Activated naive CD8-positive, alpha-beta T cell treated with anti-CD3 and anti-CD28 coated beads, Interleukin-2, amount 10 ng/mL, durations not matched to agents 7 days and 5 days (primary cell): ENCODE data around the gene CSAG3. TPM values are rescaled to one million over a fixed set of nuclear protein-coding genes. Genes with fewer than 3 reads are reported as not detected.
"Not testable (repeated sequence)": the region's sequence is repeated elsewhere in the genome, so short reads cannot be mapped to it uniquely, and the experiment has no call there.

Source experiments
- ATAC-seq: fragments of 150-1000 bp; cut with Tn5 transposase; one replicate; pipeline ENCODE4 v1.10.0; 2021; ENCODE audit warnings: low read depth, moderate library complexity
- POLR2A ChIA-PET: fragments of 350-600 bp; sonication (Branson Sonifier 250); formaldehyde crosslinking; loops from one replicate; lab custom pipeline; 2021; ENCODE audit warnings: antibody characterized with exemption; lab: Charles Lee
- DNase-seq: peaks from one replicate; pipeline ENCODE4 v3.0.0; 2021
- H3K27ac Mint-ChIP-seq: one replicate; pipeline ENCODE4 v1.8.0; 2022; ENCODE audit warnings: mild to moderate bottlenecking, mixed read lengths
- H3K27me3 Mint-ChIP-seq: one replicate; pipeline ENCODE4 v1.8.0; 2022; ENCODE audit warnings: mild to moderate bottlenecking, moderate library complexity, mixed read lengths
- H3K36me3 Mint-ChIP-seq: one replicate; pipeline ENCODE4 v1.8.0; 2021; ENCODE audit warnings: mild to moderate bottlenecking, mixed read lengths
- H3K4me1 Mint-ChIP-seq: one replicate; pipeline ENCODE4 v1.8.0; 2021; ENCODE audit warnings: mixed read lengths
- H3K4me3 Mint-ChIP-seq: one replicate; pipeline ENCODE4 v1.8.0; 2022; ENCODE audit warnings: mild to moderate bottlenecking, moderate library complexity, mixed read lengths
- H3K9me3 Mint-ChIP-seq: one replicate; pipeline ENCODE4 v1.8.0; 2021; ENCODE audit warnings: mixed read lengths
- total RNA-seq, 2 experiments: library from RNA; stranded (reverse); gene quantifications; one replicate each; pipeline ENCODE4 v1.2.3, GENCODE V29; 2021

Gene CSAG3
- not detected for total RNA-seq

DNA sequence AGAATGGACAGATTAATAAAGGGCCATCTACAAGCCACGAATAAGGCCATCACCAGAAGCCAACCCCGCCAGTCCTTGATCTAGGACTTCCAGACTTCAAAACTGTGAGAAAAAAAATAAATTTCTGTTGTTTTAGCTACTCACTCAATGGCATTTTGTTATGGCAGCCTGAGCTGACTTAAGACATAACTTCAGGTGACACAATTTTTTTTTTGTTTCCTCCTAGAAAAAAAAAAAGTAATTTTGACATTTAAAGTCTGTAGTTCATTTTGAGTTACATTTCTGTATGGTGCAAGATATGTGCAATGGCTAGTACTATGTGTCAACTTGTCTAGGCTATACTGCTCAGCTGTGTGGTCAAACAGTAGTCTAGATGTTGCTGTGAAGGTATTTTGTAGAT, at the start of gene CSAG3:
CSAG3 (plus strand) TSS at position 301 of the 400 bp plus-strand sequence.
- not testable (repeated sequence) for H3K27ac Mint-ChIP-seq

GRCh38 chrX:152713195-152713594, 45.8 kb upstream of the CSAG3 start:
- ATAC-seq, H3K9me3 Mint-ChIP-seq, H3K27me3 Mint-ChIP-seq, H3K27ac Mint-ChIP-seq, POLR2A ChIA-PET, H3K4me1 Mint-ChIP-seq, H3K36me3 Mint-ChIP-seq, DNase-seq, H3K4me3 Mint-ChIP-seq: not testable (repeated sequence)

More for the DNA sequence above, at the start of gene CSAG3:
- POLR2A ChIA-PET, H3K4me3 Mint-ChIP-seq, H3K36me3 Mint-ChIP-seq, H3K9me3 Mint-ChIP-seq, H3K27me3 Mint-ChIP-seq, DNase-seq, ATAC-seq, H3K4me1 Mint-ChIP-seq: not testable (repeated sequence)

- H3K9me3 Mint-ChIP-seq, H3K36me3 Mint-ChIP-seq, POLR2A ChIA-PET, H3K4me3 Mint-ChIP-seq, DNase-seq, H3K4me1 Mint-ChIP-seq, ATAC-seq, H3K27ac Mint-ChIP-seq, H3K27me3 Mint-ChIP-seq: not testable (repeated sequence)
Measured at GRCh38 chrX:152713815-152714787, 44.9 kb upstream of the CSAG3 start, which contains the start of gene MAGEA2B. Gene MAGEA2B (plus strand): TSS chrX:152714628. CDS start chrX:152717107, 2,479 bp downstream.

DNA sequence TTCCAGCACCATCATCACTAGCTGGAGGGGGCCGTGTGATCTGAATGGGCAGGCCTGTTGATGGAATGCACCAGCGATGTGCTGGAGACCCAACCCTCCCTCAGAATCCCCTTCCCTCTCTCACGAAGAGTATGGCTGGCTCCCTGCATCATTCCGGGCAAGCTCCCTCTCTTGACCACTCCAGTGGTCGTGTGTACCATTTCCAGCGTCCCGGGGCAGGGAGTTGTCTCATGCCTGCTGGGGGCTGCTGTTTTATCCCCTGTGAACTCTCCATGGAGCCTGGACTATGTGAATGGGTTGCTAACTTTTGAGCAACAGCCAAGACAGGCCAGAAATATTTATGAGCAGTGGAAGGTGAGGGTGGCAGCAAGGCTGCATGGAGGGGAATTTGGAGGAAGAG, 33.6 kb upstream of the CSAG3 start:
- POLR2A ChIA-PET, result no interaction called here
- Mint-ChIP-seq H3K36me3 (no peaks in the 10 kb centered on the region), H3K9me3 (no peaks in the 10 kb centered on the region)

DNA sequence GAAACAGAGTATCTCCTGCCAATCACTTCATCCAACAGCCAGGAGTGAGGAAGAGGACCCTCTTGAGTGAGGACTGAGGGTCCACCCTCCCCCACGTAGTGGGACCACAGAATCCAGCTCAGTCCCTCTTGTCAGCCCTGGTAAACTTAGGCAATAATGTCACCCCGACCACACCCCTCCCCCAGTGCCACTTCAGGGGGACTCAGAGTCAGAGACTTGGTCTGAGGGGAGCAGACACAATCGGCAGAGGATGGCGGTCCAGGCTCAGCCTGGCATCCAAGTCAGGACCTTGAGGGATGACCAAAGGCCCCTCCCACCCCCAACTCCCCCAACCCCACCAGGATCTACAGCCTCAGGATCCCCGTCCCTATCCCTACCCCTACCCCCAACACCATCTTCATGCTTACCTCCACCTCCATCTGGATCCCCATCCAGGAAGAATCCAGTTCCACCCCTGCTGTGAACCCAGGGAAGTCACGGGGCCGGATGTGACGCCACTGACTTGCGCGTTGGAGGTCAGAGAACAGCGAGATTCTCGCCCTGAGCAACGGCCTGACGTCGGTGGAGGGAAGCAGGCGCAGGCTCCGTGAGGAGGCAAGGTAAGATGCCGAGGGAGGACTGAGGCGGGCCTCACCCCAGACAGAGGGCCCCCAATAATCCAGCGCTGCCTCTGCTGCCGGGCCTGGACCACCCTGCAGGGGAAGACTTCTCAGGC, 25.6 kb upstream of the CSAG3 start, which contains the start of the genes CSAG1 and MAGEA12:
CSAG1 (minus strand) TSS at position 461 of the 715 bp plus-strand sequence. CDS start 1,261 bp downstream, outside the sequence.
MAGEA12 (plus strand) TSS at position 497 of the 715 bp plus-strand sequence. CDS start 2,405 bp downstream, outside the sequence.
- no peaks in the 10 kb centered on the region for H3K9me3 Mint-ChIP-seq
- H3K4me1 Mint-ChIP-seq, result no peaks in the 10 kb centered on the region
- no peak within 1 kb of the TSS for H3K4me3 Mint-ChIP-seq
- no peak for DNase-seq
- ATAC-seq, result no peak
- no peaks in the 10 kb centered on the region for H3K36me3 Mint-ChIP-seq
- H3K27me3 Mint-ChIP-seq, result peaks cover 6% of the 10 kb centered on the region
- no peak within 1 kb of the TSS for H3K27ac Mint-ChIP-seq
- POLR2A ChIA-PET, result no interaction called here

More for the DNA sequence above, 33.6 kb upstream of the CSAG3 start:
- ATAC-seq (no peak), DNase-seq (no peak)
- no peaks in the 10 kb centered on the region for H3K4me1 Mint-ChIP-seq
- no peak overlapping the region for H3K4me3 Mint-ChIP-seq
- no peak overlapping the region for H3K27ac Mint-ChIP-seq
- no peaks in the 10 kb centered on the region for H3K27me3 Mint-ChIP-seq

DNA sequence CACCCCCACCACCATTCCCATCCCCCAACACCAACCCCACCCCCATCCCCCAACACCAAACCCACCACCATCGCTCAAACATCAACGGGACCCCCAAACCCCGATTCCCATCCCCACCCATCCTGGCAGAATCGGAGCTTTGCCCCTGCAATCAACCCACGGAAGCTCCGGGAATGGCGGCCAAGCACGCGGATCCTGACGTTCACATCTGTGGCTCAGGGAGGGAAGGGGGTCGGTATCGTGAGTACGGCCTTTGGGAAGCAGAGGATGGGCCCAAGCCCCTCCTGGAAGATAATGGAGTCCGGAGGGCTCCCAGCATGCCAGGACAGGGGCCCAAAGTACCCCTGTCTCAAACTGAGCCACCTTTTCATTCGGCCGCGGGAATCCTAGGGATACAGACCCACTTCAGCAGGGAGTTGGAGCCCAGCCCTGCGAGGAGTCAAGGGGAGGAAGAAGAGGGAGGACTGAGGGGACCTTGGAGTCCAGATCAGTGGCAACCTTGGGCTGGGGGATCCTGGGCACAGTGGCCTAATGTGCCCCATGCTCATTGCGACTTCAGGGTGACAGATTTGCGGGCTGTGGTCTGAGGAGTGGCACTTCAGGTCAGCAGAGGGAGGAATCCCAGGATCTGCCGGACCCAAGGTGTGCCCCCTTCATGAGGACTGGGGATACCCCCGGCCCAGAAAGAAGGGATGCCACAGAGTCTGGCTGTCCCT, 24.7 kb upstream of the CSAG3 start:
- H3K36me3 Mint-ChIP-seq, DNase-seq, H3K4me1 Mint-ChIP-seq, H3K9me3 Mint-ChIP-seq, POLR2A ChIA-PET, ATAC-seq, H3K27me3 Mint-ChIP-seq, H3K4me3 Mint-ChIP-seq, H3K27ac Mint-ChIP-seq: not testable (repeated sequence)

DNA sequence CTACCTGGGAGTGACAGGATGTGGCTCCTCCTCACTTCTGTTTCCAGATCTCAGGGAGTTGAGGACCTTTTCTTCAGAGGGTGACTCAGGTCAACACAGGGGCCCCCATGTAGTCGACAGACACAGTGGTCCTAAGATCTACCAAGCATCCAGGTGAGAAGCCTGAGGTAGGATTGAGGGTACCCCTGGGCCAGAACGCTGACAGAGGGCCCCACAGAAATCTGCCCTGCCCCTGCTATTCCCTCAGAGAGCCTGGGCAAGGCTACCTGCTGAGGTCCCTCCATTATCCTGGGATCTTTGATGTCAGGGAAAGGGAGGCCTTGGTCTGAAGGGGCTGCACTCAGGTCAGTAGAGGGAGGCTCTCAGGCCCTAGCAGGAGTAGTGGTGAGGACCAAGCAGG, 23.9 kb upstream of the CSAG3 start:
- Mint-ChIP-seq H3K4me1 (no peaks in the 10 kb centered on the region), H3K36me3 (no peaks in the 10 kb centered on the region), H3K4me3 (no peak overlapping the region), H3K27me3 (peaks cover 6% of the 10 kb centered on the region), H3K27ac (no peak overlapping the region), H3K9me3 (no peaks in the 10 kb centered on the region)
- ATAC-seq, result no peak
- POLR2A ChIA-PET, result no interaction called here
- no peak for DNase-seq

- H3K27me3 Mint-ChIP-seq, result peaks cover 6% of the 10 kb centered on the region
- H3K27ac Mint-ChIP-seq, result no peak overlapping the region
- ATAC-seq (no peak), DNase-seq (no peak)
- H3K9me3 Mint-ChIP-seq, result no peaks in the 10 kb centered on the region
- no peak overlapping the region for H3K4me3 Mint-ChIP-seq
- POLR2A ChIA-PET, result no interaction called here
- no peaks in the 10 kb centered on the region for H3K36me3 Mint-ChIP-seq
- no peaks in the 10 kb centered on the region for H3K4me1 Mint-ChIP-seq
Measured at GRCh38 chrX:152735860-152736511, 23.0 kb upstream of the CSAG3 start.

DNA sequence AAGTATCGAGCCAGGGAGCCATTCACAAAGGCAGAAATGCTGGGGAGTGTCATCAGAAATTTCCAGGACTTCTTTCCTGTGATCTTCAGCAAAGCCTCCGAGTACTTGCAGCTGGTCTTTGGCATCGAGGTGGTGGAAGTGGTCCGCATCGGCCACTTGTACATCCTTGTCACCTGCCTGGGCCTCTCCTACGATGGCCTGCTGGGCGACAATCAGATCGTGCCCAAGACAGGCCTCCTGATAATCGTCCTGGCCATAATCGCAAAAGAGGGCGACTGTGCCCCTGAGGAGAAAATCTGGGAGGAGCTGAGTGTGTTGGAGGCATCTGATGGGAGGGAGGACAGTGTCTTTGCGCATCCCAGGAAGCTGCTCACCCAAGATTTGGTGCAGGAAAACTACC, 22.5 kb upstream of the CSAG3 start:
- ATAC-seq, H3K27me3 Mint-ChIP-seq, H3K27ac Mint-ChIP-seq, H3K4me1 Mint-ChIP-seq, H3K9me3 Mint-ChIP-seq, POLR2A ChIA-PET, H3K36me3 Mint-ChIP-seq, H3K4me3 Mint-ChIP-seq, DNase-seq: not testable (repeated sequence)

- no peaks in the 10 kb centered on the region for H3K36me3 Mint-ChIP-seq
- H3K27ac Mint-ChIP-seq, result no peak overlapping the region
- H3K4me1 Mint-ChIP-seq, result no peaks in the 10 kb centered on the region
- ATAC-seq (no peak), DNase-seq (no peak)
- H3K4me3 Mint-ChIP-seq, result no peak overlapping the region
- H3K9me3 Mint-ChIP-seq, result no peaks in the 10 kb centered on the region
- POLR2A ChIA-PET, result no interaction called here
- H3K27me3 Mint-ChIP-seq, result peaks cover 8% of the 10 kb centered on the region
Measured at GRCh38 chrX:152738560-152738959, 20.5 kb upstream of the CSAG3 start.

DNA sequence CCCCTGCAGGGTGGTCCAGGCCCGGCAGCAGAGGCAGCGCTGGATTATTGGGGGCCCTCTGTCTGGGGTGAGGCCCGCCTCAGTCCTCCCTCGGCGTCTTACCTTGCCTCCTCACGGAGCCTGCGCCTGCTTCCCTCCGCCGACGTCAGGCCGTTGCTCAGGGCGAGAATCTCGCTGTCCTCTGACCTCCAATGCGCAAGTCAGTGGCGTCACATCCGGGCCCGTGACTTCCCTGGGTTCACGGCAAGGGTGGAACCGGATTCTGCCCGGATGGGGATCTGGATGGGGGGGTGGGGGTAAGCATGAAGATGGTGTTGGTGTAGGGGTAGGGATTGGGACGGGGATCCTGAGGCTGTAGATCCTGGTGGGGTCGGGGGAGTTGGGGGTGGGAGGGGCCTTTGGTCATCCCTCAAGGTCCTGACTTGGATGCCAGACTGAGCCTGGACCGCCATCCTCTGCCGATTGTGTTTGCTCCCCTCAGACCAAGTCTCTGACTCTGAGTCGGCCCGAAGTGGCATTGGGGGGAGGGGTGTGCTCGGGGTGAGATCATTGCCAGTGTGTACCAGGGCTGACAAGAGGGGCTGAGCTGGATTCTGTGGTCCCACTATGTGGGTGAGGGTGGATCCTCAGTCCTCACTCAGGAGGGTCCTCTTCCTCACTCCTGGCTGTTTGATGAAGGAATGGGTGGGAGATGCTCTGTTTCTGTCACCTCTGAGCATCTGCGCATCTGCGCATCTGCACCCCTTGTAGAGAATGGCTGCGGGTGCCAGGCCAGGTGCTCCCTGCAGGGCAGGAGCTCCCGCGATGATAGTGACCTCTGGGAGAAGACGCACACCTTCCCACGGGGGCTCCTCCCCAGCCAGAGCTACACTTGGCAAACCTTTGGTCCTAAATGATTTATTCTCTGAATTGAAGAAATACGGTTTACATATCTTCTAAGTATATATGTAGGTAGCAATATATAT, 5.0 kb upstream of the CSAG3 start, which contains the start of gene MAGEA2:
MAGEA2 (minus strand) TSS at position 157 of the 965 bp plus-strand sequence. CDS start 2,479 bp downstream, outside the sequence.
- POLR2A ChIA-PET, H3K4me3 Mint-ChIP-seq, H3K27ac Mint-ChIP-seq, H3K9me3 Mint-ChIP-seq, DNase-seq, H3K36me3 Mint-ChIP-seq, H3K4me1 Mint-ChIP-seq, H3K27me3 Mint-ChIP-seq, ATAC-seq: not testable (repeated sequence)

DNA sequence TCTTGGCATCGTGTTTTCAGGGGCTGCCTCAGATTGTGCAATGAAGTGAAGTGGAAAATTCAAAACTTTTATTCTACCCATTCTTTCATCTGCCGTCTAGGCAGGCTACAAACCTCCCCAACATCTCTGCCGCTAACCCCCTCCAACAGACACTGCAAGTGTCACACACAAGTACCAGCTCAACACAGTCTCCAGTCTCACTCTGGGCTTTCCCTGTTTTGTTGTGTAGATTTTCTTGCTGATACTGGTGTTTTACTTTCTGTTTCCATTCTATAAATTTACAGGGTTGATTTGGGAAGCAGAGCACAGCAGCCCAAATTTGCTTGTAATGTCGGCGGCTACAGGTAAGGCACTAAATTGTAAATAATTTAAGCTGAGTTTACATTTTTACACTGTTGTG, 4.1 kb upstream of the CSAG3 start:
- H3K9me3 Mint-ChIP-seq, H3K4me1 Mint-ChIP-seq, H3K4me3 Mint-ChIP-seq, H3K27me3 Mint-ChIP-seq, H3K27ac Mint-ChIP-seq, DNase-seq, H3K36me3 Mint-ChIP-seq, POLR2A ChIA-PET, ATAC-seq: not testable (repeated sequence)
